ENCODE measurements around the gene CPNE5. TPM values are rescaled to one million over a fixed set of nuclear protein-coding genes. Genes with fewer than 3 reads are reported as not detected.

CPNE5 gene
- total RNA-seq, 1 donor from 2014 or later: 0.72 TPM

DNA sequence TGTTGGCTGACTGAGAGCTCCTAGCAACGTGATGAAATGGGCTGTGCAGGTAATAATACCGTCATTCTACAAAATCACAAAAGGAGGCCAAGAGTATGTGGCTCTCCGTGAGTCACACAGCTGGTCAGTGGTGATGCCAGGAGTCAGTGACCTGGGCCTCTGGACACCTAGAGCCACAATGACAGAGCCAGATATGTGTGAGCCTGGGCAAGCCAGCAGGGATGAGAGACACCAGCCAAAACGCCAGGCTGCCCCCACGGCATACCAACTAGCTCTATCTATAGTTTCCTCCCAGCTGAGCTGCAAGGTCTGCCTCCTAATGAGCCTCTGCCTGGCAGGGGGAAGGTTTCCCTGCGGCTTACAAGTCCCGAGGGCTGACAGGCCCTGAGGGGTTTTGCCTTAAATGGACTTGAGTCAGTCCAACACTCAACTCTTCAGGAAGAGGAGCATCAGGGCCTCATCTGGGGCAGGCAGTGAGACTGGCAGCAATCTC, 70.0 kb downstream of the CPNE5 start:
- H3K36me3 Mint-ChIP-seq: no peaks in the 10 kb centered on the region

DNA sequence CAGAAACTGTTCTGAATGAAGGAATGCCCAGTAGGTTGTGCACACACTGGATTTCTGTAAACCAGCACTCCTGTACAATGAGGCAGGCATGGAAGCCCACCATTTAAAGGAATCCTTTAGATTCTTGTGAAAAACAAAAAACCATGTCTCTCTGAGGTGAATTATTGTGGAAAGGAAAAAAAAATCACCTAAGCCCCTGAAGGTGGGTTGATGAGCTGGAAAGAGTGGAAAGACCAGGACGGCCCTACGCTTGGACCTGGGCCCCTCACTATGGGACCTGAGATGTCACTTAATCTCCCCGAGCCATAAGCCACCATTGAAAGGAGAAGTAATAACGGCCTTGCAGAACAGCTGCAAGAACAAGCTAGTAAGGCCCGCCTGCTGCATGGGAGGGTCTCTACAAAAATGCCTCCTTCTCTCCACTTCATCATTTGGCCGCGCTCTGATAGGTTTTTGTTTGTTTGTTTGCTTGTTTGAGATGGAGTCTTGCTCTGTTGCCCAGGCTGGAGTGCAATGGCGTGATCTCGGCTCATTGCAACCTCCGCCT, 72.8 kb downstream of the CPNE5 start:
- H3K36me3 Mint-ChIP-seq: no peaks in the 10 kb centered on the region

More for the DNA sequence above, 70.0 kb downstream of the CPNE5 start:
- peaks cover 6% of the 10 kb centered on the region for H3K27me3 Mint-ChIP-seq
- TF ChIP-seq, protein P1, sequence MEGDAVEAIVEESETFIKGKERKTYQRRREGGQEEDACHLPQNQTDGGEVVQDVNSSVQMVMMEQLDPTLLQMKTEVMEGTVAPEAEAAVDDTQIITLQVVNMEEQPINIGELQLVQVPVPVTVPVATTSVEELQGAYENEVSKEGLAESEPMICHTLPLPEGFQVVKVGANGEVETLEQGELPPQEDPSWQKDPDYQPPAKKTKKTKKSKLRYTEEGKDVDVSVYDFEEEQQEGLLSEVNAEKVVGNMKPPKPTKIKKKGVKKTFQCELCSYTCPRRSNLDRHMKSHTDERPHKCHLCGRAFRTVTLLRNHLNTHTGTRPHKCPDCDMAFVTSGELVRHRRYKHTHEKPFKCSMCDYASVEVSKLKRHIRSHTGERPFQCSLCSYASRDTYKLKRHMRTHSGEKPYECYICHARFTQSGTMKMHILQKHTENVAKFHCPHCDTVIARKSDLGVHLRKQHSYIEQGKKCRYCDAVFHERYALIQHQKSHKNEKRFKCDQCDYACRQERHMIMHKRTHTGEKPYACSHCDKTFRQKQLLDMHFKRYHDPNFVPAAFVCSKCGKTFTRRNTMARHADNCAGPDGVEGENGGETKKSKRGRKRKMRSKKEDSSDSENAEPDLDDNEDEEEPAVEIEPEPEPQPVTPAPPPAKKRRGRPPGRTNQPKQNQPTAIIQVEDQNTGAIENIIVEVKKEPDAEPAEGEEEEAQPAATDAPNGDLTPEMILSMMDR (conservative IDR thresholded peaks at IDR 0.05): no peak
- no peak overlapping the region for H3K27ac Mint-ChIP-seq
- peaks cover 22% of the 10 kb centered on the region for H3K4me1 Mint-ChIP-seq (ENCODE audit: unreplicated experiment)
- DNase-seq (ENCODE audit: extremely low spot score, unreplicated experiment): no peak
- no peaks in the 10 kb centered on the region for H3K9me3 Mint-ChIP-seq
- H3K4me3 Mint-ChIP-seq: no peak overlapping the region

DNA sequence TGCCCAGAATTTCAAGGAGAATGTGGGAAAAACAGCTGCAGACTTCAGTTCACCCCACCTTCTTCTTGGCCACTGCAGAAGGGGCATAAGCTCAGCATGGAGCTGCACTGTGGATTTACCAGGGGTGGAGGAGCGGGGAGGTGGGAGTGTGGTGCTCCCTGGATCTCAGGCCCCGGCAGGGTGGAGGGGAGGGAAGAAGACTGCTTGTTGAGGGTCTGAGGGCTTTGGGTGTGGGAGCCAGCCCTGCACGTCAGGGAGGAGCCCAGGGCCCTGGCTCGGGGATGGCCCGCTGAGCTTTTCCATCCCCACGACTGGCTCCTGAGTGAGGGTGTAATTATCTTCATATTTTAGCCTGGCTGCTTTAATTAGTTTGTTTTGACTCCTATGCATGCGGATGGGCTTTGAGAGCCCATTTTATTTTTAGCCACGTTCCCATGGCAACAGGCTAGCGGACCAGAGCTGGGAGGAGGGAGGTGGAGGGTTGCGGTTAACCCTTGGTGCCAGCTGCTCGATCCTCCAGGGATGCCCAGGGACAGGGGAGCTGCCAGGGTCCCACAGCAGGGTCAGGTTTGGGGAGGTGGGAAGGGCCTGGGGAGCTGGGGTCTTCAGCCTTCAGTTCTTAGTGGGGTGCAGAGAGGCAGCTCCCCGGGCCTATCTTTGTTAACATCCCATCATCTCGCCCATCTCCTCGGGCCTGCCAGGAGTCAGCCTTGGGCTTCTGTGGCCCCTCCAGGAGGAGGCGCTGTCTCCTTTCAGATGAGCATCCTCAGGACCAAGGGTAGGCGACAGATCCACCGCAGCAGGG, 73.4 kb downstream of the CPNE5 start:
- no peak overlapping the region for H3K4me3 Mint-ChIP-seq
- TF ChIP-seq, protein P1 (conservative IDR thresholded peaks at IDR 0.05): peak; percentile 96
- no peaks in the 10 kb centered on the region for H3K36me3 Mint-ChIP-seq
- no peaks in the 10 kb centered on the region for H3K9me3 Mint-ChIP-seq
- H3K4me1 Mint-ChIP-seq (ENCODE audit: unreplicated experiment): peaks cover 17% of the 10 kb centered on the region
- H3K27me3 Mint-ChIP-seq: peaks cover 6% of the 10 kb centered on the region
- peak; percentile 85 for DNase-seq (ENCODE audit: extremely low spot score, unreplicated experiment)
- H3K27ac Mint-ChIP-seq: no peak overlapping the region

More for the DNA sequence above, 72.8 kb downstream of the CPNE5 start:
- TF ChIP-seq, protein P1 (conservative IDR thresholded peaks at IDR 0.05): no peak
- peaks cover 17% of the 10 kb centered on the region for H3K4me1 Mint-ChIP-seq (ENCODE audit: unreplicated experiment)
- peaks cover 6% of the 10 kb centered on the region for H3K27me3 Mint-ChIP-seq
- H3K9me3 Mint-ChIP-seq: no peaks in the 10 kb centered on the region
- no peak overlapping the region for H3K27ac Mint-ChIP-seq
- no peak overlapping the region for H3K4me3 Mint-ChIP-seq
- no peak for DNase-seq (ENCODE audit: extremely low spot score, unreplicated experiment)

DNA sequence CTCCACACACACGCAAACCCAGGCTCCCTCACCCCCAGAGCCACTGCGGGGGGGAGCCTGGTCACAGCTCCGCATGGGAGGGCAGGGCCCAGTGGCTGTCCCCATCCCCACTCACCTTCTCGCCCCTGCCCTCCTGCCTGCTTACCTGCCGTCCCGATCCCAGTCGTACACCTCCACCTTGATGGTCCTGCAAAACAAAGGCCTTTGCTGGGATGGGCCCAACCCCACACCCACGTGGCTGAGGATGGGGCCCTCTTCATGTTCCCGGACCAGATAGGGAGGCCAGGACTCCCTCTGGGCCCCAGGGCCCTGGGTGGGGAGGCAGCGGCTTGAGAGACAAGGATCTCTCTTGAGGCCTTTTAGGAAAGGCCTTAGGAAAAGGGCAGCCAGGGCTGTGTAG, 74.1 kb downstream of the CPNE5 start:
- Mint-ChIP-seq H3K27me3 (peaks cover 9% of the 10 kb centered on the region), H3K27ac (no peak overlapping the region), H3K9me3 (no peaks in the 10 kb centered on the region), H3K4me1 (ENCODE audit: unreplicated experiment) (peaks cover 17% of the 10 kb centered on the region), H3K4me3 (no peak overlapping the region), H3K36me3 (no peaks in the 10 kb centered on the region)
- TF ChIP-seq, protein P1 (conservative IDR thresholded peaks at IDR 0.05): no peak
- DNase-seq (ENCODE audit: extremely low spot score, unreplicated experiment): no peak

DNA sequence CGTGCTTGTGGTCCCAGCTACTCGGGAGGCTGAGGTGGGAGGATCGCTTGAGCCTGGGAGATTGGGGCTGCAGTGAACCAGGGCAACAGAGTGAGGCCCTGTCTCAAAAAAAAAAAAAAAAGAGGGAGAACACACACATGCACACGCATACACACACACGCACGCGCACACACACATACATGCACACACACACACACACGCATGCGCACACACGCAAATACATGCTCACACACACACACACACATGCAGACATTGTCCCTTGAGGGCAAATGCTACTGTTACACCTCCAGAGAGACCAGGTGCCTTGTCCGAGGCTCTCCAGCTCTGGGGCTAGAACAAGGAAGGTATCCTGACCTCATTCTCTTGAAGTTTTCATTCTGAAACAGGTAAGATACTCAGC, 77.1 kb downstream of the CPNE5 start:
- Mint-ChIP-seq H3K4me1 (ENCODE audit: unreplicated experiment) (peaks cover 27% of the 10 kb centered on the region), H3K4me3 (no peak overlapping the region), H3K27ac (no peak overlapping the region), H3K9me3 (no peaks in the 10 kb centered on the region), H3K27me3 (peaks cover 15% of the 10 kb centered on the region), H3K36me3 (no peaks in the 10 kb centered on the region)
- TF ChIP-seq, protein P1 (conservative IDR thresholded peaks at IDR 0.05): no peak
- DNase-seq (ENCODE audit: extremely low spot score, unreplicated experiment): no peak
